Stimulated activated CD4-positive, alpha-beta T cell treated with anti-CD3 and anti-CD28 coated beads, Interleukin-1b, Interleukin-23, amount 100 ng/mL, for 4 hours (primary cell): ENCODE results near the gene SMO.
"Not testable (repeated sequence)": the region's sequence is repeated elsewhere in the genome, so short reads cannot be mapped to it uniquely, and the experiment has no call there.

ENCODE experiments used
- DNase-seq, 2 donors: peaks; one replicate each; pipeline ENCODE4 v3.0.0-alpha.2; 2020; ENCODE audit warnings: low read depth in 2 of 2

SMO gene

DNA sequence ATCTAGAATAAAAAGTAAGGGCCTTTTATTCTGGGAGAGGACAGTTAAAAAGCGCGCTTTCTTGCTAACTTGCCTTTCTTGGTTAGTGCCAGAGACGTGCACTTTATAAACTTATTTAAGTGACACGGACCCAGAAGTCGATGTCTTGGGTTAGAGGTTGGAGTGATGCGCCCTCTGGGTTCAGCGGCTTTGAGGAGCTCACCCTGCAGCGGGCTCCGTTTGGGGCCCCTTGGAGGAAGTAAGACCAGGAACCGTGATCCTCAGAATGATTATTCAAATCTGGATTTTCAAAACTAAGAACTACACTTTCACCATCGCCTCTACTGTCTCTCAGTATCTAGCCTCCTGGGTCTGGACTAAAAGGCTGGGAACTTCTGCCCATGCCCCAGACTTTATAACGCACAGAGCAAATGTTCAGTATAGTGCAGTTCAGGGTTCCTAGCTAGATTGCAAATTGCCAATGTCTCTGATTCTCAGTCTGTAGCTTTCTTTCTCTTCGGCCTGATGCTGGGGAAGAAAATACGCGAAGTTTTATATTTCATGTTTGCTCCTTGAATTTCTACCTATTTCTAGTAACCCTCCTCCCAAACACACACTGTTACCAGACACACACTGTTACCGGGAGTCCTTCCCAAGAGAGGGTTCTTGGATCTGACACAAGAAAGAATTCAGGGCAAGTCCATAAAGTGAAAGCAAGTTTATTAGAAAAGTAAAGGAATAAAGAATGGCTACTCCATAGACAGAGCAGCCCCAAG is 18.6 kb upstream of the SMO start:
- no peak for DNase-seq

DNA sequence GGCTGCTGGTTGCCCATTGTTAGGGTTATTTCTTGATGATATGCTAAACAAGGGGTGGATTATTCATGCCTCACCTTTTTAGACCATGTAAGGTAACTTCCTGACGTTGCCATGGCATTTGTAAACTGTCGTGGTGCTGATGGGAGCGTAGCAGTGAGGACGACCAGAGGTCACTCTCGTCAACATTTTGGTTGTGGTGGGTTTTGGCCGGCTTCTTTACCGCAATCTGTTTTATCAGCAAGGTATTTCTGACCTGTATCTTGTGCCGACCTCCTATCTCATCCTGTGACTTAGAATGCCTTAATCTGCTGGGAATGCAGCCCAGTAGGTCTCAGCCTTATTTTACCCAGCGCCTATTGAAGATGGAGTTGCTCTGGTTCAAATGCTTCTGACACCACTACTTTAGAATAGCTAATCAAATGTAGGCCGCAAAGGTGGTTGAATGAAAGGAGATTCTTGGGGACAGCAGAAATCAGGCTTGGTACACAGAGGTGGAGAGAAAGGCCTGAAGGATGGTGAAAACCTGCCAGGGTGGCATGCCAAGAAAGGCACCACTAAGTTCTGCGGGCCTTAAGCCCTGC is 17.9 kb upstream of the SMO start:
- no peak for DNase-seq

DNA sequence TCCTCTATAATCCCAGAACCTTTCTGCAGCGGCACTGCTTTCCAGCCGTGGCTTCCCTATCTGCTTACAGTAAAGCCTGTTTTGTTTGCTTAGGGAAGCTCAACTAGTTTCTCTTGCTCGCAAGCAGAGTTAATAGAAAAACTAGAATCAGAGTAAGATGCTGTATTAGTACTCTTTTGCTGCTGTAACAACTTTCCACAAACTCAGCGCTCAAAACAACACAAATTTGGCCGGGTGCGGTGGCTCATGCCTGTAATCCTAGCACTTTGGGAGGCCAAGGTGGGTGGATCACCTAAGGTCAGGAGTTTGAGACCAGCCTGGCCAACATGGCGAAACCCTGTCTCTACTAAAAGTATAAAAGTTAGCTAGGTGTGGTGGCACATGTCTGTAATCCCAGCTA is 14.6 kb upstream of the SMO start:
- DNase-seq = not testable (repeated sequence)

DNA sequence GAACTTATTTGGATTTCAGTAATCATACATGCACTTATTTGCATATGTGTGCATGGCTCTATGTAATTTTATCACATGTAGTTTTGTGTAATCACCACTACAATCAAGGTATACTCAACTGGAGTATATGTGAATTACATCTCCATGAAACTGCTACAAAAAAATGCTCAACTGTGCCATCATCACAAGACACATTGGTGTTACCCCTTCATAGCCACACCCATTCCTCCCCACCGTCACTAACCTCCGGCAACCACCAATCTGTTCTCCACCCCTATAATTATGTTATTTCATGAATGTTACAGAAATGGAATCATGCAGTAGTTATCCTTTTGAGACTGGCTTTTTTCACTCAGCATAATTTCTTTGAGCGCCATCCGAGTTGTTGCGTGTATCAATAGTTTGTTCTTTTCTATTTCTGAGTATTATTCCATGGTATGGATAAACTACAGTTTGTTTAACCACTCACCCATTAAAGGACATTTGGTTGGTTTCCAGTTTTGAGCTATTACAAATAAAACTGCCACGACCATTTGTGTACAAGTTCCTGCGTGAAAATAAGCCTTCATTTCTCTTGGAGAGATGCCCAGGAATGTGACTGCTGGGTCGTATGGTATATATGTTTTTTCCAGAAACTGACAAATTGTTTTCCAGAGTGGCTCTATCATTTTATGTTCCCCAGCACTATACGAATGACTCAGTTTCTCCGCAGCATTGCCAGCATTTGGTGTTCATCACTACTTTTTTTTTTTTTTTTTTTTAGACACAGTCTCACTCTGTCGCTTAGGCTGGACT is 11.3 kb upstream of the SMO start:
- DNase-seq = no peak

DNA sequence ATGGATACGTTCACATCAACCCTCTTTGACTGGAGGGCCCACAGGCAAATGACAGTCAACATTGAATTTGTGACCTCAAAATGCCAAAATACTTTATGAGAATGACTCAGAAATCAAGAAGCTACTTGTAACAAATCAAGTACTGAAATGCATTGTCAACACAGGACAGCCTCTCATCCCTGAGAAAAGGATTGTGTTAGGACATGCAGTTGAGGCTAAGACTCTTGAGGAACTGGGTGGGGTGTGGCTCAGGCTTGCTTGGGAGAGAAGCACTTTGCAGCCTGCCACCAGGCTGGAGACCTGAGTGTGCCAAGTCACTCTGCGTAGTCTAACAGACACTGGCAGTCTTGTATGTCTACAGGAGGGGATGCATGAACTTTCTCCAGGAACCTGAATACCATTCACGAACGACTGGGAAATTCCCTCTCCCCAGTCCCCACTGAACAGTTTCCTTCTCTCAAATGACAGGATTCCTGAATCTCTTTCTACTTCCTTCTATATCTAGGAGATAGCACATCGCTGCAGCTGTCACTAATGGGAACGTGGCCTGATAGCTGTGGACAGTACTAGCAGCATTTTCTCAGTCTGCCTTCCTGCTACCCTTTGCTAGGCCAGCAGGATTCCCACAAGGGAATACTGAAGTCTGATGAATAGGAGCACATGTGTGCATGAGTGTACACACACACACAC is 3.3 kb upstream of the SMO start:
- no peak for DNase-seq

DNA sequence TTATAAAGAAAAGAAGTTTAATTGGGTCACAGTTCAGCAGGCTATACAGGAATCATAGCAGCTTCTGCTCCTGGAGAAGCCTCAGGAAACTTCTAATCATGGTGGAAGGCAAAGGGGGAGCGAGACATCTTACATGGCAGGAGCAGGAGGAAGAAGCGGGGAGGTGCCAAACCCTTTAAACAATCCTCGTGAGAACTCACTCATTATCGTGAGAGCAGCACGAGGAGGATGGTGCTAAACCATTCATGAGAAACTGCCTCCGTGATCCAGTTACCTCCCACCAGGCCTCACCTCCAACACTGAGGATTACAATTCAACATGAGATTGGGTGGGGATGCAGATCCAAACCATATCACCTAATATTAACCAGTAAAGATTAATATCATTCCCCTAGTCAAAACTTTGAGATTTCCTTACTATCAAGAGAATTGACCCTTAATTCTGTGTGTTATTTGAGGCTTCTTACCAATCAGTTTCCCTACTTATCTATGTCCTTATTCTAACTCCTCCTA is 1.6 kb upstream of the SMO start:
- DNase-seq = no peak

DNA sequence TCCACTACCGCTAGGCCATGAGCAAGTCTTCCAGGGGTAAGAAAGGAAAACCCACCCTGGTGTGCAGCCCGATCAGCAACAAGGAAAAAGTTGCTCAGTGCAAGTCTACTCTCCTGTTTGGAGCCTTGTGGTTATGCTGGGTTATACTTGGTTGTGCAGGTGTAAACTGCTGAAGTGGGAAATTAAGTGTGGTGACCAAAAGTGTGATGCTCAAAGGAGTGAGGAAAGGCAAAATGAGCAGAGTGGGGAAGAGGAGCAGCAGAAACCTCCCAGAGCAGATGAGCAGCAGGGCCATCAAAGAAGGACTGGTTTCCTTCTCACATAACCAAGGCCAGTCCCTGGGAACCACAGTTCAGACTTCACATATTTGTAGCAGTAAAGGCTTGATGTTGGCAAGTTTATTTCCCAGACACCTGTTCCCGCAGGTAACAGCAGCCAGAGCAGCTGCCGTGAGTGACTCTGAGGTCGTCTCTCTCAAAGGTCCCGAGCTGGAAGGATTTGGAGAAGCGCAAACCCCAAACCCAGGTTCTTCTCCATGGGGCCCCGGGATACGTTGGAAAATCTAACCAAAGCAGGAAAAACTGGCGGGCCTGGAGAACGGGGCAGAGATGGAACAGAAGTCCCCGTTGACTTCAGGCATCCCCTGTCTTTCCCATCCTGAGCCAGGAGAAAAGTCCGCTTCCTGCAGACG is 607 bp upstream of the SMO start:
- DNase-seq = no peak

DNA sequence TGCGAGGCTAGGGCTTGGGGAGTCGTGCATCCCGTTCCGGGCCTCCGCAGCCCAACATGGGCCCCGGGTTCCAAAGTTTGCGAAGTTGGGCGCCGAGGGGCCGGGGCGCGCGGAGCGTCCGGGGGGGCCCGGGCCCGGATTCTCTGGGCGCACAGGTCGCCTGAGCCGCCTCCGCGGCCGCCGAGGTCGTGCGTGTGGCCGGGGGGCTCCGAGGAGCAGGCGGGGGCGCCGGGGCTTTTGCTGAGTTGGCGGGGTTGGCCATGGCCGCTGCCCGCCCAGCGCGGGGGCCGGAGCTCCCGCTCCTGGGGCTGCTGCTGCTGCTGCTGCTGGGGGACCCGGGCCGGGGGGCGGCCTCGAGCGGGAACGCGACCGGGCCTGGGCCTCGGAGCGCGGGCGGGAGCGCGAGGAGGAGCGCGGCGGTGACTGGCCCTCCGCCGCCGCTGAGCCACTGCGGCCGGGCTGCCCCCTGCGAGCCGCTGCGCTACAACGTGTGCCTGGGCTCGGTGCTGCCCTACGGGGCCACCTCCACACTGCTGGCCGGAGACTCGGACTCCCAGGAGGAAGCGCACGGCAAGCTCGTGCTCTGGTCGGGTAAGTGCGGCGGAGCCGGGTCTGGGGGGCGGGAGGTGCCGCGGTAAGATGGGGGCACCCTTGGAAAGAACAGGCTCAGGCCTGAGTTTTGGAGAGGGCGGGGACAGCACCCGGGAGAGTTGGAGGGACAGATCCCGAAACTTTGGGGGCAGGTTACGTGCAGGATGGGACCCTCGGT is 643 bp downstream of the SMO start:
- DNase-seq = no peak

DNA sequence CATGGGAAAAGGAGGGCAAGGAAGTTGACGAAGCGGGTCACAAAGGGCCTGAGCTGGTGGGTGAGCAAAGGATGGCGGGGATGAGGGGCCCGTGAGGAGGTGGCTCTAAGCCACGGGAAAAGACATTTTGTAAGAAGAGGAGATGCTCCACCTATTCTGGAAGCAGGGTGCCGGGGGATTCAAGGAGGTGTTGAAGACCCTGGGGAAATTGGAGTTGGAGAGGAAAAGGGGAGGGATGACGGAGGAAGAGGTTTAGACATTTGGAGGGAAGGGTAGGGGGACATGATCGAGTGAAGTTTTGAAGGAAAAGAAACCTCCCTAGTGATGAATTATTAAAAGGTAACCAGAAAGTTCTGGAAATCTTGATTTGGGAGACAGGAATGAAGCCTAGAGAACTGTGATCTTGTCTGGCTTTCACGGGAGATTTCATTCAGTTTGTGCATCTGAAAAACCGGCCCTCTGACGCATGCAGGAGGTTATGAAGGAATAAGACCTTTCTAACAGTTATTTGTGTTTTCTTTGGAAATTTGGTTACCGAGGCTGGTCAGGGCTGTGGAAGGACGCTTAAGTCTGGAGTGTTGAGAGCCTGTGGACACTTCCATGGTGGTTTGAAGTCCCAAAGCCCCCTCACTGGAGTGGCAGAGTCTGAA is 1.4 kb downstream of the SMO start:
- DNase-seq = no peak

DNA sequence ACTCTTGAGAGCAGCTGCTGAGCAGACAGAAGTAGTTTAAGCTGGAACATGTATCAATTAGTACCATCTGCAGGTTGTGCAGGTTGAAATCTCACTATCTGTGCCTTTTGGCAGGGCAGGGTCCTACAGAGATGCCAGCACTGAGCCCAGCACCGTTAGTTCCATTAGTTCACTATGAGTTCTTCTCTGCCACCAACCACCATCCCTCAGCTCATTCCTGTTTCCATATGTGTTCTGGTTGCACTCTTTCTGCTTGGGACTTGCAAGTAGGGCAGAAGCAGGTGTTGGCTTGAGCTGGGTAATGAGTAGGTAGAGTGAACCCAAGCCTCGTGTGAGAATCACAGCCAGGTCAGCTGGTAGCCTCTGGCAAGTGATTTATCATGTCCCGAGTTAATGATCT is 2.8 kb downstream of the SMO start:
- no peak for DNase-seq

DNA sequence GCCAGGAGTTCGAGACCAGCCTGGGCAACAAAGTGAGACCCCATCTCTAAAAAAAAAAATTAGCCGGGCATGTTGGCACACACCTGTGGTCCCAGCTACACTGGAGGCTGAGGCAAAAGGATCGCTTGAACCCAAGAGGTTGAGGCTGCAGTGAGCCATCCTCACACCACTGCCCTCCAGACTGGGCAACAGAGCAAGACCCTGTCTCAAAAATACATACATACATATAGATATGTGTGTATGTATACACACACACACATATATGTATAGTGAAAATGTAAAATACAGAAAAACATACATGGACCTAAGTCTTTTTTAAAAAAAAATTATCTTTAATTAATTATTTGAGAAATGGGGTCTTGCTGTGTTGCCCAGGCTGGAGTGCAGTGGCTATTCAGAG is 5.5 kb downstream of the SMO start:
- DNase-seq = no peak

DNA sequence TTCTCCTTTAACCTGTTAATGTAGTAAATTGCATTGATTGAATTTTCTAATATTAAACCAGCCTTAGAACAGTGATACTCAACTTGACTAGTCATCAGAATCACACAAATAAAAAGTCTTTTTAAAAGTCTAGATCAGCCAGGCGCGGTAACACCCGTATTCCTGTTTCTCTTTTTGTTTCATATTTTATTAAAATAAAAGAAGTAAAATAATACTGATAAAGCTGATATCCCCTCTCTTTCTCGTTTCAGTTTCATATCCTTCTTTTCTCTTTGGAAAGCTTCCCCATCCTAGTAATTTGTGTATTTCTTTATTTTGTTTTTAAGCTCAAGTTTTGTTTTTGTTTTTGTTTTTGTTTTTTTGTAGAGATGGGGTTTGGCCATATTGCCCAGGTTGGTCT is 9.3 kb downstream of the SMO start:
- no peak for DNase-seq

DNA sequence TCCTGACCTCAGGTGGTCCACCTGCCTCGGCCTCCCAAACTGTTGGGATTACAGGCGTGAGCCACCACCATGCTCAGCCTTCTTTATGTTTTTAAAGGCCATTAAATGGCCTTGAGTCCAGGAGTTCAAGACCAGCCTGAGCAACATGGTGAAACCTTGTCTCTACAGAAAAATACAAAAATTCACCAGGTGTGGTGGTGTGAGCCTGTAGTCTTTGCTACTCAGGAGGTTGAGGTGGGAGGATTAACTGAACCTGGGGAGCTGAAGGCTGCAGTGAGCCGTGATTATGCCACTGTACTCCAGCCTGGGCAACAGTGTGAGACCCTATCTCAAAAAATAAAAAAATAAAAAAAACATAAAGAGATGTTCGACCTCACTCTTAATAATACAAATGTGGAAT is 11.0 kb downstream of the SMO start:
- no peak for DNase-seq

DNA sequence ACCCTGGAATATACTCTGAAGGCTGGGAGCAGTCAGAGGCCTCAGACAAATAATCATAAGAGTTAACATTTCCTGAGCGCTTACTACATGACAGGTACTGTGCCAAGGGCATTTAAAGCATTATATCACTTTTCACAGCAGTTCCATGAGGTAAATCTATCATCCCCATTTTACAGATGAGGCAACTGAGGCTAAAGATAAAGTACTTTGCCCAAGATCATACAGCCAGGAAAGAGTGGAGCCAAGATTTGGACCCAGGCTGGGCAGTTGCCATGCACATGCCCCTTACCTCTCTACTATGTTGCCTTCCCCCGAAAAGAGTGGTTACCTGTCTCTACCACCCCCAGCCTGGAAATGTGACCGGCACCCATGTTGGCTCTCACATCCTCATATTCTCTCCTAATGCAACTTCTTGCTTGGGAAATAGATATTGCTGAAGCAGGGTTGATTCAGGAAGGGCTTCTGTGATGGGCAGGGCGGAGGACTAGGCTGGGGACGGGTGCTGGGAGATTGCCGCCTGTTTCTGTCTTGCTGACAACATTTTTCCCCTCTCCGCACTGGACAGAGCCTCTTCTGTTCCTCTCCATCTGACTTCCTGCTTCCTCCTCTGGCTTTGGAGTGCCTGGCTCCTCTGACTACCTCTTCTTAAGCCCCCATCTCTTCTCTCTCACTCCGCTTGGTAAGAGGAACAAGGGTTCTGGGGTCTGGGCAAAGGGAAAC is 13.8 kb downstream of the SMO start:
- DNase-seq = no peak

DNA sequence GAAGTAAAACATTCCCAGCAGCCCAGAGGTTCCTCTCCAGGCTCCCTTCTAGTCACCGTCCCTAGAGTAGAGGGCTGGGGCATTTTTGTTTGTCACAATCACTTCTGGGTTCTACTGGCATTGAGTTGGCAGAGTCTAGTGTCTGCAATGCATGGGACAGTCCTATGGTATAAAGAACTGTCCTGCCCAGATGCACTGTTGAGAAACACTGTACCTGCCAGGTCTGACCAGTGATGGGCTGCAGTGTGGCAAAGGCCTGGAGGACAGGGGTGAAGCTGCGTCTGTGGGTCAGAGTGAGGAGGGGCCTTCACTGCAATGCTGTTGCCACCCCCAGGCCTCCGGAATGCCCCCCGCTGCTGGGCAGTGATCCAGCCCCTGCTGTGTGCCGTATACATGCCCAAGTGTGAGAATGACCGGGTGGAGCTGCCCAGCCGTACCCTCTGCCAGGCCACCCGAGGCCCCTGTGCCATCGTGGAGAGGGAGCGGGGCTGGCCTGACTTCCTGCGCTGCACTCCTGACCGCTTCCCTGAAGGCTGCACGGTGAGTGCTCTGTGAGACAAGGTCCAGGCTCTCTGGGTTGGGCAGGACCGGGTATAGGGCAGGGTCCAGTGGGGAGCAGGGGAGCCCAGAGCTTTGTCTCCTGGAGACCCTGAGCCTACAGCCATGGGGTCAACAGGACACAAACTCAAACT is 14.8 kb downstream of the SMO start:
- no peak for DNase-seq

DNA sequence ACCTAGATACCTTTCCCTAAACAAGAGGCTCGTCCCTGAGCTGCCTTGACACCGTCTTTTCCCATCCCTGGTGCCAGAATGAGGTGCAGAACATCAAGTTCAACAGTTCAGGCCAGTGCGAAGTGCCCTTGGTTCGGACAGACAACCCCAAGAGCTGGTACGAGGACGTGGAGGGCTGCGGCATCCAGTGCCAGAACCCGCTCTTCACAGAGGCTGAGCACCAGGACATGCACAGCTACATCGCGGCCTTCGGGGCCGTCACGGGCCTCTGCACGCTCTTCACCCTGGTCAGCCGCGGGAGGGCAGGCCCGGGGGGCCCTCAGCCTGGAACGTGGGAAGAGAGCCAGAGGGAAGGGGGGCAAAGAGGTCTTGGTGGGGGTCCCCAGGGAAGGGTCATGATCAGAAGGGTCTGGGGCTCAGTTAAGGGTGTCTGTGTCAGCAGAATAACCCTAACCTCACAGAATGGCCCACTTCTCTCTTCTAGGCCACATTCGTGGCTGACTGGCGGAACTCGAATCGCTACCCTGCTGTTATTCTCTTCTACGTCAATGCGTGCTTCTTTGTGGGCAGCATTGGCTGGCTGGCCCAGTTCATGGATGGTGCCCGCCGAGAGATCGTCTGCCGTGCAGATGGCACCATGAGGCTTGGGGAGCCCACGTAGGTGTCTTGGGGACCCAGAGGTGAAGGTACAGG is 16.8 kb downstream of the SMO start:
- no peak for DNase-seq

DNA sequence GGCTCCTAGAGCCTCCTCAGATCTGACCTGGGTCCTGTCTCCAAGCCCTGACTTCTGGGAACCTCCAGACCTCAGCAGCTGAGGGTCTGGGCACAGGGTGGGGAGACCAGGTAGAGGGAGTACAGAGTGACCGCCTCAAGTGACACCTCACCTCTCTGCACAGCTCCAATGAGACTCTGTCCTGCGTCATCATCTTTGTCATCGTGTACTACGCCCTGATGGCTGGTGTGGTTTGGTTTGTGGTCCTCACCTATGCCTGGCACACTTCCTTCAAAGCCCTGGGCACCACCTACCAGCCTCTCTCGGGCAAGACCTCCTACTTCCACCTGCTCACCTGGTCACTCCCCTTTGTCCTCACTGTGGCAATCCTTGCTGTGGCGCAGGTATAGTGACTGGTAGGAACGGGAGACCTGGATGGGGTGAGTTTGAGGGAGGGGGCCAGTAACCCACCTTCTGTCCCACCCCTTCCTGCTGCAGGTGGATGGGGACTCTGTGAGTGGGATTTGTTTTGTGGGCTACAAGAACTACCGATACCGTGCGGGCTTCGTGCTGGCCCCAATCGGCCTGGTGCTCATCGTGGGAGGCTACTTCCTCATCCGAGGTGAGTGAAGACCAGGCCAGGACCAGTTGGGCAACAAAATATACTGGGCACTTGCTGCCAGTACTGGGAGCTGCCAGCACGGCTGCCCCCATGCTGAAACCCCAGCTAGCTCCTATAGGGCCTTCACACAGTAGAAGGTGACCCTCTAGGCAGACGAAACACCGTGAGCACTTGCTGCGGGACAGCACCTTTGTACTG is 17.8 kb downstream of the SMO start:
- DNase-seq = no peak

DNA sequence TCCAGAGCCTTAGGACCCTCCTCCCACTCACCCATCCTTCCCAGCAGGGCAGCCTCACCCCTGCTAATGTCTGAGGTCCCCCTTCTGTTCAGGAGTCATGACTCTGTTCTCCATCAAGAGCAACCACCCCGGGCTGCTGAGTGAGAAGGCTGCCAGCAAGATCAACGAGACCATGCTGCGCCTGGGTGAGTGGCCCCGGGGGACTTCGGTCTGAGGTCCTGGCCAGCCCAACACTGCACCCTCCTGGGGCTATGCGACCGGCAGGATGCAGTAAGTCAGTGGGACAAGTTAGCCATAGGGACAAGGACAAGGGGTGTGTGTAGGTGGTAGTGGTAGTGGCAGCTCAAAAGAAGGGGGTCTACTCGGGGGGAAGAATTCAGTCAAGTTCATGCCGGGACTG is 20.2 kb downstream of the SMO start:
- no peak for DNase-seq
